Astrocyte of the hippocampus (primary cell): ENCODE data around the gene SCAANT1.
A peak's percentile ranks its signal among the peaks of the same experiment; 100 is the strongest.

Experiments
- DNase-seq: peaks from one replicate; pipeline ENCODE4 v3.0.0; 2011; ENCODE audit warnings: low read depth, low spot score

The SCAANT1 gene

GRCh38 chr3:63911873-63912767, at the start of gene SCAANT1:
TSS of gene SCAANT1 (minus strand) at chr3:63912383.
- peak; percentile 95 for DNase-seq

GRCh38 chr3:63961891-63962290, 49.7 kb upstream of the SCAANT1 start:
- no peak for DNase-seq

DNA sequence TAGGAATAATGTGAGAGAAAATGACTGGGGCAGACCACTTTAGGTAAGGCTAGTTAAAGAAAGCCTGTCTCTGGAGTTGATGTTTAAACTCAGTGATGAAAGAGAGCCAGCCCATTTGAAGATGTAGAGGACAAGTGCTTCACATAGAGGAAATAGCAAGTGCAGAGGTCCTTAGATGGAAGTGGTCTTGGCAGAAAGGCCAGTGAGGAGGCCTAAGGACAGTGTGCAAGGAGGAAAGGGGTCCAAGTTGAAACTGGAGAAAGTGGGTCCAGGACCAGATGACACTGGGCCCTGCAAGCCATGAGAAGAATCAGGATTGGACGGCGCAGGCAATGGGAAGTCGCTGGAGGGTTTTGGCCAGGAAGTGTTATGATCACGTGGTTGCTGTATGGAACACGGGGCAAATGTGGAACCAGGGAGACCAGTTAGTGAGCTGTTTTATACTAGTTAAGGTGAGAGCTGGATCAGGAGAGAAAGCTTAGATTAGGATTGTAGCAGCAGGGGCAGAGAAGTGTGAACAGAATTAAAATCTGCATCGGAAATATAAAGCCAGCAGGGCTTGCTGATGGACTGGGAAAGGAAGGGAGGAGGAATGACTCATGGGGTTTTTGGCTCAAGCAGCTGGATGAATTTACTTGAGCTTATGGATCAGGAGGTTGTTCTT, 48.0 kb upstream of the SCAANT1 start:
- peak; percentile 78 for DNase-seq

DNA sequence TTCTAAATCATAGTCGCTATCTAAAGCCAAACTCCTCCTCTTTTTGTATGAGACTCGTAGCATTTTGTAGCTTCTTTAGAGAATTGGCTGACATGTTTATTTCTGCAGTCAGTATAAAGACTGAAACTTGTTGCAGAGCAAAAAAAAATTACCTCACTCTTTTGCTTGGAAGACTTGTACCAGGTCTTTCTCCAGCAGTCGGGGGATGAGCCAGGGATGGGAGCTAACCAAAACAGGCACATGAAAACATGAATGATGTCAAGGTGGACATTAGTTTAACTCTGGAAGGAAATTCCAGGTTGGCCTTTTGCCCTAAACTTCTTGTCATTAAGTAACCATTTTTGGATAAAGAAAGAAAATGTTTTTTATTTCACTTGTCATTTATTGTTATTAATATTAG, 47.0 kb upstream of the SCAANT1 start:
- no peak for DNase-seq

DNA sequence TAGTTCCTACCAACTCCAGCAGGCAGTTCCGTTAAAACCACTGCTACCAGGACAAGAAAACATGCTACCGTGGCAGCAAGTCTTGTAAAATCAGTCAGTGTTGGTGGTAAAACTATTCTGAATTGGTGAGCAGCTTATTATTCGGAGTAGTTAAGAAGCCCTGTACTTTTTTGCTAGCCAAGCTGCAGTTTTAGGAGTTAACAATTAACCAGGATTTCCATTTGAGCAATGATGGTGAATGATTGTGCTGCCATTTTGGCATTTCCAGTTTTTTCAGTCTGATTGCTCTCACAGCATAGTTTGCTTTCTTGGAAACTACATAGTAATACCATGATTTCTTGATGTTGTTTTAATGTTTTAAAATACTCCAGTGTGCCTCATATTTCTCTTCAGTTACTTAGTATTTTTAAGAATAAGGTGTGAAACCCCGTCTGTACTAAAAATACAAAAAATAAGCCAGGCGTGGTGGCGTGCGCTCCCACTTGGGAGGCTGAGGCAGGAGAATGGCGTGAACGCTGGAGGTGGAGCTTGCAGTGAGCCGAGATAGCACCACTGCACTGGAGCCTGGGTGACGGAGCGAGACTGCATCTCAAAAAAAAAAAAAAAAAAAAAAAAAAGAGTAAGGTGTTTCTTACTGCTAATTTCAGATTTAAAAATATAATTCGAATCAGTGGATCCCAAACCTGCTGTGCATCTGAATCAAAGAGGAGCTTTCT, 43.8 kb upstream of the SCAANT1 start:
- no peak for DNase-seq

GRCh38 chr3:63955036-63955650, 43.0 kb upstream of the SCAANT1 start:
- no peak for DNase-seq

DNA sequence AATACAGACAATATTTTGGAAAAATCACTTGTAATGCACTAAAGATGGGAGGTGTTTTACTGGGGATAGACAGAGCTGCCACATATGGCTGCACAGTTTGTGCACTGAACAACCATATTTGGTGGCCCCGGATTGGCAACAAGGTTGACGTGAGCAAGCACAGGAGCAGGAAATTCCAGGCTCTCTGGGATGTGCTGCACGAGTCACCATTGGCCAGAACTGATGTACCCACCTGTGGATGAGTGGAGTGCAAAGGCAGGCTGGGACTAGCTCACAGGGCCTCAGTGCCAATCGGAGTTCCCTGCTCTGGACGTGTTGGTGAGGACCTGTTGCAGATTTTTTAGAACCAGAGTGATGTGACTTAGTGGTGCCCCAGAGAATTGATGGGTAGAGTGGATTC, 42.0 kb upstream of the SCAANT1 start:
- DNase-seq: no peak

DNA sequence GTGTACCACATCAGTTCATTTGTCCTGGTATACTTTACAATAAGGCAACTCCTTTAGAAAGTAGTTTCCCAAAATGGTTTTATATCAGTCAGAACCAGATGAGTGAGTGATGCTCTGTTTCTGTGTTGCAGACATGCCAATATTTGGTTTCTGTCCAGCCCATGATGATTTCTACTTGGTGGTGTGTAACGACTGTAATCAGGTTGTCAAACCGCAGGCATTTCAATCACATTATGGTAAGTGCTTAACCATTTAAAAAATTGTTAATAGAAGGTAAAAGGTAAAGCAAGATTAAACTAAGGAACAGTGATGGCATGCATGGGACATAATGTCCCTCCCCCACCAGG, 40.0 kb upstream of the SCAANT1 start:
- DNase-seq: no peak

- DNase-seq: no peak
Observed at GRCh38 chr3:63951492-63952247, 39.5 kb upstream of the SCAANT1 start.

GRCh38 chr3:63950698-63951097, 38.5 kb upstream of the SCAANT1 start:
- no peak for DNase-seq

DNA sequence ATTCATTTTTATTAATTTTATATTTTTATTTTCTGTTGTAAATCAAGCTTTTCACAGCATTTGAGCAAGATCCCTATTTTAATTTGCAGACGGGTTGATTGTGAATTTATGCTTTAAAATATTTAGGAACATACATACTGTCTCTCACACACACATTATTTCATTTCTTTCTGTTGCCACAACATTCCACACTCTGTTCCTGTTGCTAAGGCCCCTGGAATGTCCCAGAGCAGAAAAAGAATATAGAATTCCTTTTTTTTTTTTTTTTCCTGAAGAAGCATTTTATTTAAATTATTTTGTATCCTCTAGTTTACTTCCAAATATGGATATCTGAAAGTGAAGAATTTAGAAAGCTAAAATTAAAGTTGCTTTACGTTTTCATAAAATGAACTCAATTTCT, 36.8 kb upstream of the SCAANT1 start:
- peak; percentile 61 for DNase-seq

- no peak for DNase-seq
Observed at GRCh38 chr3:63947594-63947993, 35.4 kb upstream of the SCAANT1 start.

GRCh38 chr3:63946753-63947152, 34.6 kb upstream of the SCAANT1 start:
- DNase-seq: no peak

- DNase-seq: no peak
Observed at GRCh38 chr3:63945558-63946096, 33.4 kb upstream of the SCAANT1 start.

GRCh38 chr3:63943678-63944077, 31.5 kb upstream of the SCAANT1 start:
- DNase-seq: no peak

GRCh38 chr3:63942528-63942927, 30.3 kb upstream of the SCAANT1 start:
- DNase-seq: no peak

DNA sequence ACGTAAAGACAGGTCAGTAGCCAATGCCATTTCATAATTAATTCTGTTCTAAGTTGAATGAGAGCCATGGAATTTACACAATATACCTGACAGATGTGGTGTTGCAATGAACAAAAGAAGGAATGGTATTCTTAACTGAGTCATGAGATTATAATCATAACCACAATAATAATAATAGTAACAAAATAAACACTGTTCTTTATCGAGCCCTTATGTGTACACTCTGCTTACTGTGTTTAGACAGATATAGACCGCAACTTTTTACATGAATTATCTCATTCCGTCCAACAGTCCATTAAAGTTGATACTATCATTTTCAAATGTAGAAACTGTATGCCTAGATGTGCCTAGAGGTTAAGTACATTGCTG, 28.2 kb upstream of the SCAANT1 start:
- peak; percentile 53 for DNase-seq

GRCh38 chr3:63937661-63938651, 25.8 kb upstream of the SCAANT1 start:
- DNase-seq: peak; percentile 11

GRCh38 chr3:63936925-63937324, 24.7 kb upstream of the SCAANT1 start:
- DNase-seq: no peak
